GM12891 (cell line): ENCODE data around the gene NEK11.

Source experiments
- POLR2A ChIP-seq: IDR thresholded peaks from 2 replicates; pipeline ENCODE4 v1.6.1; 2011; ENCODE audit warnings: low read depth, low read length, control low read depth
- POLR2AphosphoS5 ChIP-seq: IDR thresholded peaks from 2 replicates; pipeline ENCODE4 v1.6.1; 2011; ENCODE audit warnings: low read depth, low read length, control low read depth
- TAF1 ChIP-seq: IDR thresholded peaks from 2 replicates; pipeline ENCODE4 v1.6.1; 2011; ENCODE audit warnings: low read depth, low read length, control low read depth

- TF ChIP-seq POLR2AphosphoS5 (no peak), POLR2A (no peak), TAF1 (no peak)
Observed at GRCh38 chr3:131283862-131284261, 257.2 kb downstream of the NEK11 start.
